Keratinocyte (primary cell): ENCODE measurements around the gene SH3GL3. TPM values are rescaled to one million over a fixed set of nuclear protein-coding genes. Genes with fewer than 3 reads are reported as not detected.

Experiments
- DNase-seq: peaks from one replicate; pipeline ENCODE4 v3.0.0-alpha.2; 2011; ENCODE audit warnings: low read depth, missing footprints, low spot score
- FAIRE-seq: peaks from 2 replicates; lab custom pipeline; 2011; peaks lifted over from hg19 to GRCh38; lab: Jason Lieb, UNC
- H2AFZ ChIP-seq: 2 replicates; pipeline ENCODE4 v1.6.0; 2012; ENCODE audit warnings: low read length, control low read depth, inconsistent platforms; ENCODE audit not compliant: control insufficient read depth
- H3K27ac ChIP-seq: 2 replicates; pipeline ENCODE4 v1.5.1; 2011; ENCODE audit warnings: low read length; ENCODE audit not compliant: control insufficient read depth, insufficient read depth
- H3K27me3 ChIP-seq: 3 replicates; pipeline ENCODE4 v1.6.0; 2011; ENCODE audit warnings: low read length; ENCODE audit not compliant: control insufficient read depth, insufficient read depth; ENCODE audit errors: extremely low read depth
- H3K36me3 ChIP-seq, 2 experiments: 2 replicates in 1 of 2; 3 replicates in 1 of 2; pipeline ENCODE4 v1.5.1; 2011; ENCODE audit warnings: low read length in 2 of 2, mild to moderate bottlenecking in 1 of 2; ENCODE audit not compliant: control insufficient read depth in 2 of 2, insufficient read depth in 2 of 2; ENCODE audit errors: extremely low read depth in 1 of 2
- H3K4me1 ChIP-seq: 3 replicates; pipeline ENCODE4 v1.5.1; 2011; ENCODE audit warnings: low read length; ENCODE audit not compliant: control insufficient read depth, insufficient read depth; ENCODE audit errors: extremely low read depth
- H3K4me2 ChIP-seq: 3 replicates; pipeline ENCODE4 v1.6.0; 2011; ENCODE audit warnings: low read depth, low read length; ENCODE audit not compliant: control insufficient read depth, insufficient read depth; ENCODE audit errors: extremely low read depth
- H3K4me3 ChIP-seq, 3 experiments: fragments of 200-600 bp in 1 of 3; sonication (generic) in 1 of 3; 2 replicates in 2 of 3; 3 replicates in 1 of 3; pipeline ENCODE4 v1.5.1; 2011 to 2016; ENCODE audit warnings: low read length in 3 of 3, mild to moderate bottlenecking in 3 of 3, control low read depth in 2 of 3, inconsistent platforms in 1 of 3, low read depth in 1 of 3, mixed read lengths in 1 of 3, mixed run types in 1 of 3, moderate library complexity in 1 of 3; ENCODE audit not compliant: control insufficient read depth in 2 of 3, insufficient read depth in 2 of 3; ENCODE audit errors: extremely low read depth in 1 of 3
- H3K79me2 ChIP-seq: 2 replicates; pipeline ENCODE4 v1.6.0; 2012; ENCODE audit warnings: low read length; ENCODE audit not compliant: control insufficient read depth, insufficient read depth
- H3K9ac ChIP-seq: 3 replicates; pipeline ENCODE4 v1.6.0; 2011; ENCODE audit warnings: low read length; ENCODE audit not compliant: control insufficient read depth, insufficient read depth; ENCODE audit errors: extremely low read depth
- H3K9me1 ChIP-seq: 3 replicates; pipeline ENCODE4 v1.6.0; 2011; ENCODE audit warnings: low read length; ENCODE audit not compliant: control insufficient read depth, insufficient read depth; ENCODE audit errors: extremely low read depth
- H3K9me3 ChIP-seq: 2 replicates; pipeline ENCODE4 v1.5.1; 2012; ENCODE audit warnings: low read depth, low read length; ENCODE audit not compliant: control insufficient read depth
- H4K20me1 ChIP-seq: 3 replicates; pipeline ENCODE4 v1.6.0; 2011; ENCODE audit warnings: low read length; ENCODE audit not compliant: control insufficient read depth, insufficient read depth; ENCODE audit errors: extremely low read depth
- EZH2 ChIP-seq: IDR thresholded peaks from one replicate; pipeline ENCODE4 v1.6.1; 2012; ENCODE audit warnings: inconsistent platforms, mild to moderate bottlenecking, low read length, moderate library complexity
- dilution Hi-C: fragments of 300-500 bp; cut with MboI; formaldehyde crosslinking; loops from one replicate; pipeline ENCODE4 v1.7.0; 2020; ENCODE audit warnings: low sequenced_read_pairs; ENCODE audit not compliant: extremely low pct_ligation_motif_present
- polyA plus RNA-seq, 5 experiments: library from polyadenylated mRNA; depleted of rRNA in 3 of 5; stranded (reverse) in 3 of 5; stranded (forward) in 1 of 5; unstranded in 1 of 5; fragments of >200 nt; gene quantifications; 1 replicate in 1 of 5; 2 replicates in 3 of 5; 3 replicates in 1 of 5; pipeline versions ENCODE4 v1.2.1 to v1.2.3, GENCODE V29; 2011 to 2012; ENCODE audit warnings: missing spikeins in 2 of 5, low read depth in 1 of 5, low replicate concordance in 1 of 5
- TF ChIP-seq, protein P1 (sequence below), 3 experiments: IDR thresholded peaks in 1 of 3; conservative IDR thresholded peaks in 1 of 3; optimal IDR thresholded peaks in 1 of 3; 2 replicates in 2 of 3; 3 replicates in 1 of 3; pipeline versions ENCODE3 to v1.5.1; 2011; ENCODE audit warnings: low read length in 3 of 3, mild to moderate bottlenecking in 3 of 3, moderate library complexity in 2 of 3, control low read depth in 1 of 3, inconsistent platforms in 1 of 3; ENCODE audit not compliant: insufficient read depth in 2 of 3; ENCODE audit errors: extremely low read depth in 1 of 3

The SH3GL3 gene
- polyA plus RNA-seq, 1 donor (not counting 4 experiments of a cell fraction or from before 2014, with no cell fraction given), result 0.20 TPM

DNA sequence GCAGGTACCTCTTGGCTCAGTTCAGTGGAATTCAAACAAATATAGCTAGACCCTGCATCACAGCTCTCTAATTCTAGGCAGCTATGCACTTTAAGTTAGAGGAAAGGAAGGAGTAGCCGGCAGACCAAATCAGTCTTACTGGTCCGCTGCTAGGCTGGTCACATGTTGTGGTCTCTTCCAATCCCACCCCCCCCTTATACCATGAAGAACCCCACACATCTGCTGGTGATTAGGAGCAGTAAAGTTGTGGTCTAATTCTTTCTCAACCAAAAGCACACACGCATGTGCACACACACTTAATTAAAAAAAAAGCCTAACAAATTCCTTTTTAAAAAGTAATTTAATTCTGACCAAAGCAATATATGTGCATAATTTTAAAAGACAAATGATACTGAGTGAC, 16.7 kb upstream of the SH3GL3 start:
- Histone ChIP-seq H3K4me2 (no peak overlapping the region), H4K20me1 (no peaks in the 10 kb centered on the region), H3K27ac (no peak overlapping the region), H3K27me3 (no peaks in the 10 kb centered on the region), H2AFZ (no peak overlapping the region), H3K4me1 (no peaks in the 10 kb centered on the region), H3K36me3 (no peaks in the 10 kb centered on the region), H3K79me2 (no peaks in the 10 kb centered on the region), H3K9me1 (no peaks in the 10 kb centered on the region), H3K9ac (no peak overlapping the region), H3K9me3 (no peaks in the 10 kb centered on the region), H3K4me3 (no peak overlapping the region)
- TF ChIP-seq, protein P1, sequence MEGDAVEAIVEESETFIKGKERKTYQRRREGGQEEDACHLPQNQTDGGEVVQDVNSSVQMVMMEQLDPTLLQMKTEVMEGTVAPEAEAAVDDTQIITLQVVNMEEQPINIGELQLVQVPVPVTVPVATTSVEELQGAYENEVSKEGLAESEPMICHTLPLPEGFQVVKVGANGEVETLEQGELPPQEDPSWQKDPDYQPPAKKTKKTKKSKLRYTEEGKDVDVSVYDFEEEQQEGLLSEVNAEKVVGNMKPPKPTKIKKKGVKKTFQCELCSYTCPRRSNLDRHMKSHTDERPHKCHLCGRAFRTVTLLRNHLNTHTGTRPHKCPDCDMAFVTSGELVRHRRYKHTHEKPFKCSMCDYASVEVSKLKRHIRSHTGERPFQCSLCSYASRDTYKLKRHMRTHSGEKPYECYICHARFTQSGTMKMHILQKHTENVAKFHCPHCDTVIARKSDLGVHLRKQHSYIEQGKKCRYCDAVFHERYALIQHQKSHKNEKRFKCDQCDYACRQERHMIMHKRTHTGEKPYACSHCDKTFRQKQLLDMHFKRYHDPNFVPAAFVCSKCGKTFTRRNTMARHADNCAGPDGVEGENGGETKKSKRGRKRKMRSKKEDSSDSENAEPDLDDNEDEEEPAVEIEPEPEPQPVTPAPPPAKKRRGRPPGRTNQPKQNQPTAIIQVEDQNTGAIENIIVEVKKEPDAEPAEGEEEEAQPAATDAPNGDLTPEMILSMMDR (optimal IDR thresholded peaks at IDR 0.05 in 1 of 3, IDR thresholded peaks at IDR 0.05 in 1 of 3, conservative IDR thresholded peaks at IDR 0.05 in 1 of 3; ENCODE audit: extremely low read depth in 1 of 3, insufficient read depth in 2 of 3, low read length in 3 of 3), result no peak
- TF ChIP-seq EZH2, result no peak
- FAIRE-seq (no peak), DNase-seq (no peak)
- dilution Hi-C loops, result no loop called here

DNA sequence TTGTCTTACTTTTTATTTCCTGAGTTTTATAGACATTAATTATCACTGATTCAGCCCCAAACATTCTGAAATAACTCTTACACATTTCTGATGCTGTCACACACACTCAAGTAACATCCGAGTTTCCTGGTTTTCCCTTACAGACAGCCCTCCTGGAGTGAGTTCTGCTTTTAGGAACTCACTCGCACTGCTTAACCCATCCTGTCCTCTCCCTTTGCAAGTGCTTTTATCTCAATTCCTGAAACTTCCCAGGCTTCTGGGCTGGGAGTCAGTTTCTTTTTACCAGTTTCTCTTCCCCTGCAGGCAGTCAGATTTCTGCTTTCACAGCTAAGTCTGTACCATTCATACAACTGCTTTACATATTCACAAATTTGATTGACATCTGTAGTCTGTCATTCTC, 15.6 kb upstream of the SH3GL3 start:
- Histone ChIP-seq H4K20me1 (no peaks in the 10 kb centered on the region), H3K4me1 (peaks cover 3% of the 10 kb centered on the region), H3K9me1 (no peaks in the 10 kb centered on the region), H2AFZ (no peak overlapping the region), H3K27me3 (no peaks in the 10 kb centered on the region), H3K4me3 (no peak overlapping the region), H3K36me3 (no peaks in the 10 kb centered on the region), H3K79me2 (no peaks in the 10 kb centered on the region), H3K4me2 (no peak overlapping the region), H3K9ac (no peak overlapping the region), H3K9me3 (no peaks in the 10 kb centered on the region), H3K27ac (no peak overlapping the region)
- no peak for TF ChIP-seq EZH2
- TF ChIP-seq, protein P1 (optimal IDR thresholded peaks at IDR 0.05 in 1 of 3, IDR thresholded peaks at IDR 0.05 in 1 of 3, conservative IDR thresholded peaks at IDR 0.05 in 1 of 3; ENCODE audit: extremely low read depth in 1 of 3, insufficient read depth in 2 of 3, low read length in 3 of 3), result no peak
- DNase-seq (no peak), FAIRE-seq (no peak)
- dilution Hi-C loops, result no loop called here
